Prostate gland (tissue), 2 donors: Measurements from ENCODE around the gene TANC1.
A peak's percentile ranks its signal among the peaks of the same experiment; 100 is the strongest.

ENCODE experiments used
- CTCF ChIP-seq, 4 experiments: fragments of 200-600 bp in 2 of 4; fragments of 450-650 bp in 2 of 4; sonication (generic) in 2 of 4; IDR thresholded peaks; 1 replicate in 3 of 4; 2 replicates in 1 of 4; pipeline ENCODE4 v1.5.1; 2016 to 2019; ENCODE audit warnings: antibody characterized with exemption in 4 of 4, mild to moderate bottlenecking in 2 of 4, moderate library complexity in 2 of 4
- POLR2A ChIP-seq: fragments of 450-650 bp; IDR thresholded peaks from one replicate; pipeline ENCODE4 v1.6.1; 2016; ENCODE audit warnings: antibody characterized with exemption, mild to moderate bottlenecking
- POLR2AphosphoS5 ChIP-seq: sonication (generic); formaldehyde crosslinking; IDR thresholded peaks from one replicate; pipeline ENCODE4 v1.6.1; 2017; ENCODE audit warnings: antibody characterized with exemption

DNA sequence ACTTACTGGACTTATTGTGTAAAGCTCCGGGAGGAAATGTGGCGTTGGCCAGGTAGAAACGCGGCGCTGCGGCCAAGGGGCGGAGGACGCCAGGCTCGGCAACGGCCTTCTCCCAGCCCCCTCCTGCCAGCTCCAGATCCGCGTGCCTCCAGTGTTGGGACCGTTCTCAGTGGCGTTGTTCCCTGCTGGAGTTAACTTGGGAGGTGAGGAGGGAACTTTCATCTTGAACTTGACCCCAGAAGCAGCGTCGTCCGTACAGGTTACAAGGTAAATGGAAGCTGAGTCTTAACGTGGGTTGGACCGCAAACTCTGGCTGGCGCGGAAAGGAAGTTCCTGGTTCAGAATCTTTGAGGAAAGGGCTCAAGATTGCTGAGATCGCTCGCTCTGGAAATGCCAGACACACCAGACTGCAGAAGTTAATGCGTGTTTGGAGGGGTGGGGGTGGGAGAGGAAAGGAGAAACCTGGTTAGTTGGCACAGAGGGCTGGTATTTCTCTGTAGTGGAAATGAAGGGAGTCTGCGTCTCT, 1.3 kb downstream of the TANC1 start:
- TF ChIP-seq CTCF (IDR thresholded peaks at IDR 0.05) (no peak), POLR2AphosphoS5 (no peak), POLR2A (peak; percentile 5)
